GM12873 (cell line): ENCODE data around the gene NCF4.

Experiments
- TF ChIP-seq, protein P1 (sequence below): IDR thresholded peaks from 2 replicates; pipeline ENCODE4 v1.5.1; 2012; ENCODE audit warnings: low read depth, mild to moderate bottlenecking, moderate library complexity, low read length, control low read depth; ENCODE audit not compliant: insufficient read depth; ENCODE audit errors: missing control alignments

Gene NCF4

DNA sequence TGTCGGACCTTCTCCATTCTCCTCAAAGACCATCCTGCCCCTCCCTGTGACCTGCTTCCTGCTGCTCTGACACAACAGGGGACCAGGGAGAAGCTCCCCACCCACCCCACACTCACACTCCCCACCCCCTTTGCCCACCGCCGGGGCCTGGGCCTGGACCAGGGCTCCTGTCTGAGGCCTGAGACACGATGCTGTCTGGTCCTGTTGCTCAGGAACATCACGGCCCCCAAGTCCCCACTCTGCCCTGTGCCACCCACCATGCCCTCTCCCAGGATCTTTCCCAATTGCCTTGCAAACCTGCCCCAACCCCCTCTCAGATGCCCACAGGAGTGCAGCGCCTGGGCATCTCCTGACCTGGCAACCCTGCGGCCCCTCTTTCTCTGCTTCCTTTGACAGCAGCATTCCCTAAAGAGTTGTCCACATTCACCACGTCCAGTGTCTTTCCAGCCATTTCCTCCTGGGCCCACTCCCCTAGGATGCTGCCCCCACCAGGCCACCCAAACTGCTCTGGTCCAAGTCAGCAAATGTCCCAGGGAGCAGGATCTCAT lies 63.4 kb downstream of the NCF4 start:
- TF ChIP-seq, protein P1, sequence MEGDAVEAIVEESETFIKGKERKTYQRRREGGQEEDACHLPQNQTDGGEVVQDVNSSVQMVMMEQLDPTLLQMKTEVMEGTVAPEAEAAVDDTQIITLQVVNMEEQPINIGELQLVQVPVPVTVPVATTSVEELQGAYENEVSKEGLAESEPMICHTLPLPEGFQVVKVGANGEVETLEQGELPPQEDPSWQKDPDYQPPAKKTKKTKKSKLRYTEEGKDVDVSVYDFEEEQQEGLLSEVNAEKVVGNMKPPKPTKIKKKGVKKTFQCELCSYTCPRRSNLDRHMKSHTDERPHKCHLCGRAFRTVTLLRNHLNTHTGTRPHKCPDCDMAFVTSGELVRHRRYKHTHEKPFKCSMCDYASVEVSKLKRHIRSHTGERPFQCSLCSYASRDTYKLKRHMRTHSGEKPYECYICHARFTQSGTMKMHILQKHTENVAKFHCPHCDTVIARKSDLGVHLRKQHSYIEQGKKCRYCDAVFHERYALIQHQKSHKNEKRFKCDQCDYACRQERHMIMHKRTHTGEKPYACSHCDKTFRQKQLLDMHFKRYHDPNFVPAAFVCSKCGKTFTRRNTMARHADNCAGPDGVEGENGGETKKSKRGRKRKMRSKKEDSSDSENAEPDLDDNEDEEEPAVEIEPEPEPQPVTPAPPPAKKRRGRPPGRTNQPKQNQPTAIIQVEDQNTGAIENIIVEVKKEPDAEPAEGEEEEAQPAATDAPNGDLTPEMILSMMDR, result no peak

DNA sequence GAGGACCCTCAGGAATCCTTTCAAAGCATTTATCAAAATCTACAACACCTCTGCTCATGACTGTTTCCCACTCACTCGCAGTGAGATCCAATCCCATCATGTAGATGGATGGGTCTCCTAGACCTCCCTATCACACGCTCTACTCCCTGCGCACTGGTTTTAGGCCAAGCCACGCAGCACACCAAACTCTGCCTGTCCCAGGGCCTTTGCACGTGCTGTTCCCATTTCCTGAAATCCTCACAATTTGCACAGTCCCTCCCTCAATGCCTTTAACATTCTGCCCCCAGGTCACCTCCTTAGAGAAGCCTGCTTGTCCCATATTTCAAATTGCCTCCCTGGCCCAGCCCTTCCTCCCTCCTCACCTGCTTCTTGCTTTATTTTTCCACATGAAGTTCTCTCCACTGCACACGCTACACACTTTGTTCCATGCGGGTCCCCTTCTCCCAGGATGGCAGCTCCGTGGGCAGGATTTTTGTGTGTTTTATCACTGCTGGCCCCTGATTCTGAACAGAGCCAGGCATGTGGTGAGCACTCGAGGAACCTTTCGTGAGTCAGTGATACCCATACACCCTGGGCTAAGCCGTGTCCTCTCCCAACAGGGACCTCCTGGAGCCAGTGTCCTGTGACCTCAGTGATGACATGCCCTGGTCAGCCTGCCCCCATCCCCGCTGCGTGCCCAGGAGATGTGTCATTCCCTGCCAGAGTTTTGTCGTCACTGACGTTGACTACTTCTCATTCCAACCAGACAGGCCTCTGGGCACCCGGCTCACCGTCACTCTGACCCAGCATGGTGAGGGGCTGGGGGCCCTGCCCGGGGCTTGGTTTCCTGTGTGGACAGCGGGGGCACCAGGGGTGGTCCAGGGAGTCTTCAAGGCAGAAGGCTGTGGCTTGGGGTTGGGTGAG lies 64.8 kb downstream of the NCF4 start:
- TF ChIP-seq, protein P1, result no peak

- TF ChIP-seq, protein P1, result no peak
These were observed 65.5 kb downstream of the NCF4 start for GRCh38 chr22:36926309-36926708.

DNA sequence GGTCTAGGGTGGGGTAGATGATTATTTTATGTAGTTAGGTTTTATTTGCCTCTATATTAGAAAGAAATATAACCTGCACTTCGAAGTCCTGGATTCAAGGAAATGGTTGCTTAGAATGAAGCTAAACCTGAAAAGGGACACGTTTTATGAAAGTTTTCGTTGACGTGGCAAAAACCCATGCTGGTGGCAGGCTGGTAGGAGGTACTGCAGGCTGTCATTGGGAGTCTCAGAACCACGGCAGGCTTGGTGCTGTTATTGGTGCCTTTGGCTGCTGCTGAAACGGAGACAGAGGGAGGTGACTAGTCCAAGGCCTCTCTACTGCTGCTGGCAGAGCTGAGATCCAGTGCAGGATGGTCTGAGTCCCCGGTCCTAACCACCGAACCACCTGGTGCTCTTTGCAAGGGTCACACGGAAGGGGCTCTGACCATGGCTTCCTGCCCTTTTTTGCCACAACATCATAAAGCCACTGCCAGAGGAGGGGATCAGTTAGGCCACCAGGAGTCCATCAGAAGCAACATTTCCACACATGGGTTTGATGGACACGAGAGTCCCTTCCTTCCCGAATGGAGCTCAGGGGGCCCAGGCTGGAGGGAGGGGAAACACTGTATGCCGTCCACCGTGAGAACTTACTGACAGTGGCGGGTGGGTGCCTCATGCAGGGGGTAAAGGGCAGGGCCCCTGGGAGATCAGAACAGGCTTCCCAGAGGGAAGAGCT lies 66.1 kb downstream of the NCF4 start:
- TF ChIP-seq, protein P1, result no peak
